ENCODE results near the gene TRIM44.

TRIM44 gene

GRCh38 chr11:35723493-35723892 is 60.9 kb downstream of the TRIM44 start:
- DNase-seq (ENCODE audit: extremely low read depth, low read depth) = no peak
- no peak for TF ChIP-seq CTCF (IDR thresholded peaks at IDR 0.05; ENCODE audit: low read depth, low read length, missing control alignments)
- H3K4me3 ChIP-seq (replicated peaks; ENCODE audit: low read depth, low read length) = no peak overlapping the region

GRCh38 chr11:35723913-35724312 is 61.3 kb downstream of the TRIM44 start:
- TF ChIP-seq CTCF (IDR thresholded peaks at IDR 0.05; ENCODE audit: low read depth, low read length, missing control alignments) = no peak
- DNase-seq (ENCODE audit: extremely low read depth, low read depth) = no peak
- no peak overlapping the region for H3K4me3 ChIP-seq (replicated peaks; ENCODE audit: low read depth, low read length)

- DNase-seq (ENCODE audit: extremely low read depth, low read depth) = peak; percentile 58
- no peak for TF ChIP-seq CTCF (IDR thresholded peaks at IDR 0.05; ENCODE audit: low read depth, low read length, missing control alignments)
- H3K4me3 ChIP-seq (replicated peaks; ENCODE audit: low read depth, low read length) = no peak overlapping the region
Observed at GRCh38 chr11:35725885-35726284, 63.3 kb downstream of the TRIM44 start.

- no peak overlapping the region for H3K4me3 ChIP-seq (replicated peaks; ENCODE audit: low read depth, low read length)
- TF ChIP-seq CTCF (IDR thresholded peaks at IDR 0.05; ENCODE audit: low read depth, low read length, missing control alignments) = no peak
- DNase-seq (ENCODE audit: extremely low read depth, low read depth) = no peak
Observed at GRCh38 chr11:35727140-35727539, 64.6 kb downstream of the TRIM44 start.

GRCh38 chr11:35730254-35730653 is 67.7 kb downstream of the TRIM44 start:
- no peak for DNase-seq (ENCODE audit: extremely low read depth, low read depth)
- no peak for TF ChIP-seq CTCF (IDR thresholded peaks at IDR 0.05; ENCODE audit: low read depth, low read length, missing control alignments)
- H3K4me3 ChIP-seq (replicated peaks; ENCODE audit: low read depth, low read length) = no peak overlapping the region

GRCh38 chr11:35734669-35735410 is 72.3 kb downstream of the TRIM44 start:
- no peak for DNase-seq (ENCODE audit: extremely low read depth, low read depth)
- no peak for TF ChIP-seq CTCF (IDR thresholded peaks at IDR 0.05; ENCODE audit: low read depth, low read length, missing control alignments)
- H3K4me3 ChIP-seq (replicated peaks; ENCODE audit: low read depth, low read length) = no peak overlapping the region

GRCh38 chr11:35735411-35735810 is 72.8 kb downstream of the TRIM44 start:
- no peak for DNase-seq (ENCODE audit: extremely low read depth, low read depth)
- H3K4me3 ChIP-seq (replicated peaks; ENCODE audit: low read depth, low read length) = no peak overlapping the region
- no peak for TF ChIP-seq CTCF (IDR thresholded peaks at IDR 0.05; ENCODE audit: low read depth, low read length, missing control alignments)
